ENCODE results near the gene ARID4B.
A peak's percentile ranks its signal among the peaks of the same experiment; 100 is the strongest.

Gene ARID4B

DNA sequence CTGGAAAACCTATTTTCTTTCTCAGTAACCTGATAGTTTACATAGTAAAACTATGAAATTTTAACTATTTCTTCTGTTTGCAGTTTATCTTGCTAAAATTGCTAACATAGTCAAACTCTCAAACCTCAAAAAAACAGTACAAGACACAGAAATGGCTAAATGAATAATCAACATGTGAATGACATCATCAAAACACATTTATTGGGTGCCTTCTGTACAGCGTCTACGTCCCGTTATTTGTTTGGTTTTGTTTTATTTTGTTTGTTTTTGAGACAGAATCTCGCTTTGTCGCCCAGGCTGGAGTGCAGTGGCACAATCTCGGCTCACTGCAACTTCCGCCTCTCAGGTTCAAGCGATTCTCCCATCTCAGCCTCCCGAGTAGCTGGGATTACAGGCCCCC, 178.2 kb downstream of the ARID4B start:
- FAIRE-seq = no peak
- TF ChIP-seq TAF1 (IDR thresholded peaks at IDR 0.05; ENCODE audit: borderline replicate concordance, low read depth, low read length) = no peak
- no peak for TF ChIP-seq POLR2AphosphoS5 (IDR thresholded peaks at IDR 0.05; ENCODE audit: low read depth, low read length)
- TF ChIP-seq POLR2A (IDR thresholded peaks at IDR 0.05; ENCODE audit: low read depth, low read length) = no peak
- no peak for DNase-seq (ENCODE audit: insufficient read length)

DNA sequence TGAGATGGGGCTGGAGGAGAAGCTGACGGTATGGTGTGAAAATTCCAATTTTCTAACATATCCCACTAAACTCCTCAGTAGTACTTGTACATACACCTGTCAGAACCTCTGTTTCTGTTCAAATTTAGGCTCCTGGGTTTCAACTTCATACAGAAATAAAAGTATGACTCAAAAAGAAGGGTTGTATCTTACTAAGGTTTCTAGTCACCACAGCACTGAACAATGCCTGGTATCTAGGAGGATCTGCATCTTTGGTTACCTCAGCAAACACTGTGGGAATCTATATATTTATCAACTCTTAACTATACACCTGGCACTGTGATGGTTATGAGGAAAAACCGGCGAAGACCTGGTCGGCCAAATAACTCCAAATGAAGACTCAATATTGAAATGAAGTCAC, 180.7 kb downstream of the ARID4B start:
- no peak for FAIRE-seq
- no peak for TF ChIP-seq POLR2AphosphoS5 (IDR thresholded peaks at IDR 0.05; ENCODE audit: low read depth, low read length)
- no peak for TF ChIP-seq TAF1 (IDR thresholded peaks at IDR 0.05; ENCODE audit: borderline replicate concordance, low read depth, low read length)
- no peak for TF ChIP-seq POLR2A (IDR thresholded peaks at IDR 0.05; ENCODE audit: low read depth, low read length)

DNA sequence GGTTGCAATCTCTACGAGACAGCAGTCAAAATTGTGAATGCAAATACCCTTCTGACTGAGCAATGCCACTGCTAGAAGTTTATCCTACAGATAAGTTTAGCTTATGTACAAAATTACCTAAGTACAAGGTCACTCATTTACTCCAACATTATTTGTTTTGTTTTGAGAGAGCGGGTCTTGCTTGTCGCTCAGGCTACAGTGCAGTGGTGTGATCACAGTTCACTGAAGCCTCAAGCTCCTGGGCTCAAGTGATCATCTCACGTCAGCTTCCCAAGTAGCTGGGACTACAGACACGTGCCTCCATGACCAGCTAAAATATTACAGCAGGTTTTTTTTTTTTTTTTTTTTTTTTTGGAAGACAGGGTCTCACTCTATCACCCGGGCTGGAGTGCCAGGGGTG, 182.3 kb downstream of the ARID4B start:
- TF ChIP-seq POLR2A (IDR thresholded peaks at IDR 0.05; ENCODE audit: low read depth, low read length) = no peak
- no peak for TF ChIP-seq TAF1 (IDR thresholded peaks at IDR 0.05; ENCODE audit: borderline replicate concordance, low read depth, low read length)
- DNase-seq (ENCODE audit: insufficient read length) (no peak), FAIRE-seq (no peak)

More for the DNA sequence above, 180.7 kb downstream of the ARID4B start:
- no peak for DNase-seq (ENCODE audit: insufficient read length)

DNA sequence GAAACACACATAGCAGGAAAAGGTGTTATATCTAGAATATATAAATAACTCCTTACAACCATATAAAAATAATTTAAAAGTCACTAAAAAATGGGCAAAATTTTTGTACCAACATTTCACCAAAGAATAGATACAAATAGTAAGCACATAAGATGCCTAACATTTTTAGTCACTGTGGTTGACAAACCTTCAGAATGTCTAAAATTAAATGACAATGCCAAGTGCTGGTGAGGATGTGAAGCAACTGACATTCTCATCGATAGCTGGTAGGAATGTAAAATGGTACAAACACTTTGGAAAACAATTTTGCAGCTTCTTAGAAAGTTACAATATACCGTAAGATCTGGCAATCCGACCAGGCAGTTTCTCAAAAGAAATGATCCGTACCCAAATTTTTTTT, 185.0 kb downstream of the ARID4B start:
- FAIRE-seq (no peak), DNase-seq (ENCODE audit: insufficient read length) (no peak)
- TF ChIP-seq TAF1 (IDR thresholded peaks at IDR 0.05; ENCODE audit: borderline replicate concordance, low read depth, low read length) (no peak), POLR2A (IDR thresholded peaks at IDR 0.05; ENCODE audit: low read depth, low read length) (no peak), POLR2AphosphoS5 (IDR thresholded peaks at IDR 0.05; ENCODE audit: low read depth, low read length) (no peak)

DNA sequence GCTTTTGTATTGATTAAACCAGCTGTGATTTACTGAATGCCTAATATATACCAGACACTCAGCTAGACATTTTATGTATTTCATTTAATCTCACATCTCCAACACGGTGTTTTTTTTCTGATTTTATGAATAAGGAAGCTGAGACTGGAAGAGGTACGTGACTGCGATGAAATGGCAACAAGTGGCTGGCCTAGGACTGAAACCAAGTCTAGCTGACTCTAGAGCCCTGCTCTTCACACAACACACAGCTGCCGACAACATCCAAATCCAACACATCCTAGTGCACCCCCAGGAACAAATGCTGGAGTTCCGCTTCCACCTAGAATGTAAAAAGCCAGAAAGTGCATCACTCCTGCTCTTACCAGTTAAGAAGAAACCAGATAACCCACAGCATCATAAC, 188.7 kb downstream of the ARID4B start:
- FAIRE-seq (no peak), DNase-seq (ENCODE audit: insufficient read length) (no peak)
- TF ChIP-seq TAF1 (IDR thresholded peaks at IDR 0.05; ENCODE audit: borderline replicate concordance, low read depth, low read length) (no peak), POLR2AphosphoS5 (IDR thresholded peaks at IDR 0.05; ENCODE audit: low read depth, low read length) (no peak), POLR2A (IDR thresholded peaks at IDR 0.05; ENCODE audit: low read depth, low read length) (no peak)

DNA sequence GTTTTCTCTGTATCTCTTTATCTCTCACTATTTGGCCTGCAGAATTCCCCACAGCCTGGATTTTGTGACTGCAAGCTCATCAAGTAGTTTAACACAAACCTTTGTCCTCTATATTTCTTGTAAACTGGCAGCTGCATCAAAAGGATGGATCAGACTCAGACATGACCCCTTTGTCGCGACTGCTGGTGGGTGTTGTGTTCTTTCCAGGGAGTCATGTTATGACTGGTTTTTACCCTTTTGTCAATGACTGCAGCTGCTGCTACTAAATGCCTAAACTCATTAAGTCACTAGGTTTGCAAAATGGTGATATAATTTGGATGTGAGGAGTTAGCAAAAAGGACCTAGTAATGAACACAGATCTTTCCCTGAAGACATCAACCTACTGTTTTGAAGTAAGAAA, 189.2 kb downstream of the ARID4B start:
- FAIRE-seq = no peak

DNA sequence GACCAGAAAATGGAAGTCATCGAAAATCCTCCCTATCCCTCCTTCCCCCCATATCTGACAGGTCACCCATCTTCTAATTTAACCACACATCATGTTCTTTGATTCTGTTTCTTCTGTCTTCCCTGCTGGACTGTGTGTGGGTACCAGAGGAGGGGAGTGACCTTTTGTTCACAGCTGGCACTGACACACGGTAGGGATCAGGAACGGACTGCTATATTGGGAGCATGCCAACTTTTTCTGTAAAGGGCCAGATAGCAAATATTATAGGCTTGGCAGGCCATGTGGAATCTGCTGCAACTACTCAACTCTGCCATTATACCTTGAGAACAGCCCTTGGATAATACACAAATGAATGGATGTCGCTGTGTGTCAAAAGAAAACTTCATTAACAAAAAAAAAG, 191.9 kb downstream of the ARID4B start:
- FAIRE-seq (no peak), DNase-seq (ENCODE audit: insufficient read length) (no peak)
- TF ChIP-seq POLR2AphosphoS5 (IDR thresholded peaks at IDR 0.05; ENCODE audit: low read depth, low read length) (no peak), POLR2A (IDR thresholded peaks at IDR 0.05; ENCODE audit: low read depth, low read length) (no peak), TAF1 (IDR thresholded peaks at IDR 0.05; ENCODE audit: borderline replicate concordance, low read depth, low read length) (no peak)

More for the DNA sequence above, 189.2 kb downstream of the ARID4B start:
- TF ChIP-seq TAF1 (IDR thresholded peaks at IDR 0.05; ENCODE audit: borderline replicate concordance, low read depth, low read length) (no peak), POLR2AphosphoS5 (IDR thresholded peaks at IDR 0.05; ENCODE audit: low read depth, low read length) (no peak), POLR2A (IDR thresholded peaks at IDR 0.05; ENCODE audit: low read depth, low read length) (no peak)
- no peak for DNase-seq (ENCODE audit: insufficient read length)

DNA sequence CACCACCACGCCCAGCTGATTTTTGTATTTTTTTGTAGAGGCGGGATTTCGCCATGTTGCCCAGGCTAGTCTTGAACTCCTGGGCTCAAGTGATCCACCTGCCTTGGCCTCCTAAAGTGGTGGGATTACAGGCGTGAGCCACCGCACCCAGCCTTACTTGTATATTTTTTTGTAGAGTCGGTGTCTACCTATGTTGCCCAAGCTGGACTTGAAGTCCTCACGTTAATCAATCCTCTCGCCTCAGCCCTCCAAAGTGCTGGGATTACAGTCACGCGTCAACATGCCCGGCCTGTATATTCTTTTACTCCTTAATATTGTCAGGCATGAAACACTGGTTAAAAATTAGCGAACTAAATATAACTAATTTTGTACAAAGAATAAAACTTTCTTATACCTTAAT, 193.8 kb downstream of the ARID4B start:
- DNase-seq (ENCODE audit: insufficient read length) = no peak
- no peak for FAIRE-seq
- TF ChIP-seq TAF1 (IDR thresholded peaks at IDR 0.05; ENCODE audit: borderline replicate concordance, low read depth, low read length) = no peak
- TF ChIP-seq POLR2A (IDR thresholded peaks at IDR 0.05; ENCODE audit: low read depth, low read length) = no peak
- TF ChIP-seq POLR2AphosphoS5 (IDR thresholded peaks at IDR 0.05; ENCODE audit: low read depth, low read length) = no peak

DNA sequence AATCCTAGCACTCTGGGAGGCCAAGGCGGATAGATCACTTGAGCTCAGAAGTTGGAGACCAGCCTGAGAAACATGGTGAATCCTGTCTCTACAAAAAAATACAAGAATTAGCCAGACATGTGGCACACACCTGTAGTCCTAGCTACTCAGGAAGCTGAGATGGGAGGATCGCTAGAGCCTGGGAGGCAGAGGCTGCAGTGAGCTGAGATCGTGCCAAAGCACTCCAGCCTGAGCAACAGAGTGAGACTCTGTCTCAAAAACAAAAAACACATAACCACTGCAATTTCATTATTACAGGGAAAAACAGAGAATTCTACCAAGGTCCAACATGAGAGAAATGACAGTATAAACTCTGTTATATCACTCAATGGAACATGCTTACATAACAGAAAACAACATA, 194.9 kb downstream of the ARID4B start:
- TF ChIP-seq TAF1 (IDR thresholded peaks at IDR 0.05; ENCODE audit: borderline replicate concordance, low read depth, low read length) = no peak
- no peak for TF ChIP-seq POLR2A (IDR thresholded peaks at IDR 0.05; ENCODE audit: low read depth, low read length)
- TF ChIP-seq POLR2AphosphoS5 (IDR thresholded peaks at IDR 0.05; ENCODE audit: low read depth, low read length) = no peak
- no peak for DNase-seq (ENCODE audit: insufficient read length)
- FAIRE-seq = no peak

DNA sequence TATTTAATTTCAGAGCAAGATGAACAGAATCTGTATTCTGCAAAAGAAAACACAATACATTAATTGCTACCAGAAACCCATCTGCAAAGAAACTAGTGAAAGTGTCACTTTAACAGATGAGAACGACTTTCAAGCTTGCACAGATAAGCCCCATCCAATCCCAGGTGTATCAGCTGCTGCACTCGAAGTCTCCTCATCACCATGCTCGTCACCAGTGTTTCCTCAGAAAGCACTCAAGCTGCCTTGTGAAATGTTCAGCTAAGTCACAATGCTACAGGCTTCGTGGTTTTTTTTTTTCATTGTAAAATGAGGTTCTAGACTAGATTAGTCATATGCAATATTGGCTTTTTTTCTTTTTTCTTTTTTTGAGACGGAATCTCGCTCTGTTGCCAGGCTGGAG, 196.0 kb downstream of the ARID4B start:
- no peak for FAIRE-seq

DNA sequence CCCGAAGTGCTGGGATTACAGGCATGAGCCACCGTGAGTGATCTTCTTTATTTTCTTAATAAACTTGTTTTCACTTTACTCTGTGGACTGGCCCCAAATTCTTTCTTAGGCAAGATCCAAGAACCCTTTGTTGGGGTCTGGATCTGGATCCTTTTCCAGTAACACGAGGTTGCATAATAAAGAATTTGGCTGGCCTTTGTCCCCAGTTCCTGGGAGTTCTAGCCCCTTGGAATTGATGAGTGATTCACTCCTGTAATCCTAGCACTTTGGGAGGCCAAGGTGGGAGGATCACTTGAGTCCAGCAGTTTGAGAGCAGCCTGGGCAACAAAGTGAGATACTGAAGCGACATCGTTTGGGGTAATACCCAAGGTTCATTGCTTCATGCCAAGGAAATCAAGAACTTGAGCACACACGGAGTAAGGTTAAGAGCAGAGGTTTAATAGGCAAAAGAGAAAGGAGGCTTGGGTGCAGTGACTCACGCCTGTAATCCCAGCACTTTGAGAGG, 197.2 kb downstream of the ARID4B start:
- TF ChIP-seq TAF1 (IDR thresholded peaks at IDR 0.05; ENCODE audit: borderline replicate concordance, low read depth, low read length) (no peak), POLR2A (IDR thresholded peaks at IDR 0.05; ENCODE audit: low read depth, low read length) (peak; percentile 19; the same call in 1 of the 2 replicates), POLR2AphosphoS5 (IDR thresholded peaks at IDR 0.05; ENCODE audit: low read depth, low read length) (peak; percentile 46; the same call in 1 of the 2 replicates)
- DNase-seq (ENCODE audit: insufficient read length) (no peak), FAIRE-seq (no peak)

More for the DNA sequence above, 196.0 kb downstream of the ARID4B start:
- no peak for DNase-seq (ENCODE audit: insufficient read length)
- TF ChIP-seq POLR2A (IDR thresholded peaks at IDR 0.05; ENCODE audit: low read depth, low read length) (no peak), TAF1 (IDR thresholded peaks at IDR 0.05; ENCODE audit: borderline replicate concordance, low read depth, low read length) (no peak)

DNA sequence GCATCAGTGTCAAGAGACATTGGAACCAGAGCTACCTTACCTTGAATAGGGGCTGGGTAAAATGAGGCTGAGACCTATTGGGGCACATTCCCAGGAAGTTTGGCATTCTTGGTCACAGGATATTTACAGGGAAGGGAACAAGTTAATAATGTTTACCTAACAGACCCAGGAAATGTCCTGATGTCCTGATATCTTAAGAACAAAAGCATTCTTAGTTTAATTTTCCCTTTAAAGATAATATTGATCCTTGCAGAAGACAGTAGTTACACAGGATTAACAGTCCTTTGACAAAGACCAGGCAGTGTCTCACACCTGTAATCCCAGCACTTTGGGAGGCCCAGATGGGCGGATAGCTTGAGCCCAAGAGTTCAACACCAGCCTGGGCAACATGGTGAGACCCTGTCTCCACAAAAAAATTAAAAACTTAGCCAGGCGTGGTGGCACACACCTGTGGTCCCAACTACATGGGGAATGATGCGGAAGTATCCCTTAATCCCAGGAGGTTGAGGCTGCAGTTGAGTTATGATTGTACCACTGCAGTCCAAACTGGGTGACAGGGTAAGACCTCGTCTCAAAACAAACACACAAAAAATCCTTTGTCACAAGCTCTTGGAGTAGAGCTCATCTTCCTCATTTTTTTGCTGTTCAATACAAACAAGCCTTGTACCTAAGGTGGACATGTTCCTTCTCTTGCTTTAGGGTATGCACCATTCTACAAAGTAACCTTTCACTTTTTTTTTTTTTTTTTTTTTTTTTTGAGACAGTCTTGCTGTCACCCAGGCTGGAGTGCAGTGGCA, 198.0 kb downstream of the ARID4B start:
- FAIRE-seq = no peak
- TF ChIP-seq TAF1 (IDR thresholded peaks at IDR 0.05; ENCODE audit: borderline replicate concordance, low read depth, low read length) (no peak), POLR2A (IDR thresholded peaks at IDR 0.05; ENCODE audit: low read depth, low read length) (no peak), POLR2AphosphoS5 (IDR thresholded peaks at IDR 0.05; ENCODE audit: low read depth, low read length) (0 out of 2 replicates have a peak, but pooled peaks have one; percentile 14)
- DNase-seq (ENCODE audit: insufficient read length) = no peak
